ENCODE results near the gene SMAD3. TPM values are rescaled to one million over a fixed set of nuclear protein-coding genes. Genes with fewer than 3 reads are reported as not detected.
A peak's percentile ranks its signal among the peaks of the same experiment; 100 is the strongest.

SMAD3 gene
- total and polyA plus RNA-seq, 2 donors (not counting 1 experiment from before 2014, with no cell fraction given), result 55.9 to 163 TPM

DNA sequence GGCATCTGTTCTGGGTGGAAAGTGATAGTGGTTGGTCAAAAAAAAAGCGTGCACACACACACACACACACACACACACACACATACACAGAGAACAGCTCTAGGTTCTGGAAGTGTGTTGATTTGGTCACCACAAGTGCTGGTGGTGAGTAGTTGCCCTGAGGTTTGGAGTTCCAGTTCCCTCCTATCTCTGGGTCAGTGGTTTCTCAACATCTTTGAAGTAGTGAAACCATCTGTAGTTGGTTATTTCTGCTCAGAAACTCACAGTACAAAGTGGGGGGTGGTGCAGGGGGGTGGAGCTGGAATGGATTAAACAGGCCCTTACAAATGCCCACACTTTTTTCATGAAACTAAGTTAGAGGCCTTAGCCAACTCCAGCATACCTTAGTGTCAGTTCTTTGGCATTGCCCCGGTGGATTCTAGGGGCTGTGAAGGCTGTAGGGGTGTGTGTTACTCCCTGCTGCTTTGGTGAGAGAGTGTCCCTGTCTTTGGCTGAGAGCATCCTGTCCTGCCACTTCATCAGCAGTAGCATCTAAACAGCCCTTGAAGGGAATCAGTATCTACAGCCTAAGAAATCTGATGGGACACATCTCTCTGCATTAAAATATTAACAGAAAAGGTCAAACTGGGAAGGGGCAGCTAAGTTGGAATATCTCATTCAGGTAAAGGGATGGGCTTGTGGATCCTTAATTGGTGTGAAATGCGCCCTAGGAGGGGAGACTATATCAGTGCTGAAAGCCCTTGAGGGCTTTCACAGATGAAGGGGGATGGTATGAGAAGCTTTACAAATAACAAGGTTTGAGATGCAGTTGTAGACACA is 20.6 kb downstream of the SMAD3 start:
- Mint-ChIP-seq H3K4me3 (peak overlapping the region; percentile 87), H3K4me1 (peaks cover 98% of the 10 kb centered on the region), H3K27ac (peak overlapping the region; percentile 97), H3K27me3 (no peaks in the 10 kb centered on the region), H3K9me3 (ENCODE audit: insufficient read depth) (no peaks in the 10 kb centered on the region)
- Histone ChIP-seq H2AFZ (ENCODE audit: insufficient read depth, low read depth, low read length, poor library complexity, severe bottlenecking) (no peak overlapping the region), H3K4me1 (ENCODE audit: control insufficient read depth in 2 of 2, insufficient read depth in 2 of 2, low read length in 2 of 2) (peaks cover 95 to 99% of the 10 kb centered on the region in 2 donors), H3K9me3 (ENCODE audit: control extremely low read depth in 1 of 3, control insufficient read depth in 2 of 3, insufficient read depth in 1 of 3, low read length in 2 of 3) (peaks cover 0 to 8% (median 0%) of the 10 kb centered on the region in 3 donors), H3K79me2 (ENCODE audit: control insufficient read depth, insufficient read depth, low read length) (peaks cover 91% of the 10 kb centered on the region), H3K4me3 (ENCODE audit: control extremely low read depth in 1 of 5, extremely low read depth in 1 of 5, insufficient read depth in 1 of 5, low read depth in 2 of 5, low read length in 4 of 5) (peak overlapping the region in 2 of 5 experiments; percentile 4 to 46), H3K36me3 (replicated peaks in 1 of 2; ENCODE audit: control extremely low read depth in 1 of 2, control insufficient read depth in 1 of 2, extremely low read depth in 1 of 2, insufficient read depth in 2 of 2, low read length in 1 of 2) (peaks cover 4 to 10% of the 10 kb centered on the region in 2 experiments), H3K27ac (ENCODE audit: low read length in 2 of 2) (peak overlapping the region; percentile 88 to 97), H3K4me2 (replicated peaks; ENCODE audit: low read depth, low read length, poor library complexity, severe bottlenecking) (peak overlapping the region; percentile 86), H3K9ac (ENCODE audit: low read length) (peak overlapping the region; percentile 47), H4K20me1 (ENCODE audit: control insufficient read depth, insufficient read depth, low read length, poor library complexity, severe bottlenecking) (no peaks in the 10 kb centered on the region), H3K27me3 (replicated peaks in 1 of 4; ENCODE audit: control extremely low read depth in 1 of 4, control insufficient read depth in 3 of 4, insufficient read depth in 4 of 4, low read length in 3 of 4) (no peaks in the 10 kb centered on the region)
- DNase-seq, result peak; percentile 82
- WGBS (ENCODE audit: insufficient coverage), result 73% methylated on average over 2 of the region's 3 CpGs
- ChIA-PET CTCF (interaction anchor here (0.7 to 10.8 kb wide), 7 partner anchors 8 to 178 kb away, joined by 3 to 109 read pairs (median 3); no protein-coding TSS in a partner anchor), POLR2A (interaction anchor here (0.7 to 2.4 kb wide), 9 partner anchors 8 to 35 kb away, joined by 3 to 10 read pairs (median 3); no protein-coding TSS in a partner anchor)
- intact Hi-C loops (cut with micrococcal nuclease), result loop anchor here (1.0 to 10.0 kb wide), 4 partner anchors 7 to 699 kb away; no protein-coding TSS in a partner anchor
- TF ChIP-seq, protein P1, sequence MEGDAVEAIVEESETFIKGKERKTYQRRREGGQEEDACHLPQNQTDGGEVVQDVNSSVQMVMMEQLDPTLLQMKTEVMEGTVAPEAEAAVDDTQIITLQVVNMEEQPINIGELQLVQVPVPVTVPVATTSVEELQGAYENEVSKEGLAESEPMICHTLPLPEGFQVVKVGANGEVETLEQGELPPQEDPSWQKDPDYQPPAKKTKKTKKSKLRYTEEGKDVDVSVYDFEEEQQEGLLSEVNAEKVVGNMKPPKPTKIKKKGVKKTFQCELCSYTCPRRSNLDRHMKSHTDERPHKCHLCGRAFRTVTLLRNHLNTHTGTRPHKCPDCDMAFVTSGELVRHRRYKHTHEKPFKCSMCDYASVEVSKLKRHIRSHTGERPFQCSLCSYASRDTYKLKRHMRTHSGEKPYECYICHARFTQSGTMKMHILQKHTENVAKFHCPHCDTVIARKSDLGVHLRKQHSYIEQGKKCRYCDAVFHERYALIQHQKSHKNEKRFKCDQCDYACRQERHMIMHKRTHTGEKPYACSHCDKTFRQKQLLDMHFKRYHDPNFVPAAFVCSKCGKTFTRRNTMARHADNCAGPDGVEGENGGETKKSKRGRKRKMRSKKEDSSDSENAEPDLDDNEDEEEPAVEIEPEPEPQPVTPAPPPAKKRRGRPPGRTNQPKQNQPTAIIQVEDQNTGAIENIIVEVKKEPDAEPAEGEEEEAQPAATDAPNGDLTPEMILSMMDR (IDR thresholded peaks at IDR 0.05), result no peak
- no peak for TF ChIP-seq EZH2 (IDR thresholded peaks at IDR 0.05; ENCODE audit: borderline replicate concordance, insufficient read depth, low read depth, low read length, poor library complexity, severe bottlenecking)
- peak; percentile 44 for ATAC-seq (ENCODE audit: low read depth)

DNA sequence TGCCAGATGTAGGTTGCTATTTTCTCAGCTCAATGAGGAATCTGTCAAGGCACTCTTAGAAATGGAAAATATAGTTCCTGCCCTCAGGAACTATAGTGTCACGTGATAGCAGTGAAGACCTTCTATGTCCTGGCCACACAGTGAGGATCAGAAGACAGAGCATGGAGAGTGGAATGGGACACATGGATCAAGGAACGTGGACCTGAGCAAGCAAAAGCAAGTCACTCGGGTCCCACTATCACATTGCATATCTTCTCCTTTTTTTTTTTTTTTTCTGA is 21.2 kb downstream of the SMAD3 start:
- DNase-seq, result peak; percentile 55
- Histone ChIP-seq H4K20me1 (ENCODE audit: control insufficient read depth, insufficient read depth, low read length, poor library complexity, severe bottlenecking) (no peaks in the 10 kb centered on the region), H3K79me2 (ENCODE audit: control insufficient read depth, insufficient read depth, low read length) (peaks cover 91% of the 10 kb centered on the region), H3K27me3 (replicated peaks in 1 of 4; ENCODE audit: control extremely low read depth in 1 of 4, control insufficient read depth in 3 of 4, insufficient read depth in 4 of 4, low read length in 3 of 4) (no peaks in the 10 kb centered on the region), H3K36me3 (replicated peaks in 1 of 2; ENCODE audit: control extremely low read depth in 1 of 2, control insufficient read depth in 1 of 2, extremely low read depth in 1 of 2, insufficient read depth in 2 of 2, low read length in 1 of 2) (peaks cover 4 to 10% of the 10 kb centered on the region in 2 experiments), H3K4me1 (ENCODE audit: control insufficient read depth in 2 of 2, insufficient read depth in 2 of 2, low read length in 2 of 2) (peaks cover 96 to 99% of the 10 kb centered on the region in 2 donors), H3K9me3 (ENCODE audit: control extremely low read depth in 1 of 3, control insufficient read depth in 2 of 3, insufficient read depth in 1 of 3, low read length in 2 of 3) (peaks cover 0 to 8% (median 0%) of the 10 kb centered on the region in 3 donors), H3K4me3 (ENCODE audit: control extremely low read depth in 1 of 5, extremely low read depth in 1 of 5, insufficient read depth in 1 of 5, low read depth in 2 of 5, low read length in 4 of 5) (peak overlapping the region in 1 of 5 experiments; percentile 46), H3K27ac (ENCODE audit: low read length in 2 of 2) (peak overlapping the region; percentile 88 to 97), H2AFZ (ENCODE audit: insufficient read depth, low read depth, low read length, poor library complexity, severe bottlenecking) (no peak overlapping the region), H3K4me2 (replicated peaks; ENCODE audit: low read depth, low read length, poor library complexity, severe bottlenecking) (peak overlapping the region; percentile 86), H3K9ac (ENCODE audit: low read length) (peak overlapping the region; percentile 24)
- ChIA-PET CTCF (interaction anchor here (1.3 to 10.8 kb wide), 5 partner anchors 7 to 34 kb away, joined by 3 to 109 read pairs (median 102); no protein-coding TSS in a partner anchor), POLR2A (interaction anchor here (0.9 to 2.2 kb wide), 3 partner anchors 11 to 35 kb away, joined by 3 to 10 read pairs (median 7); no protein-coding TSS in a partner anchor)
- Mint-ChIP-seq H3K9me3 (ENCODE audit: insufficient read depth) (no peaks in the 10 kb centered on the region), H3K27me3 (no peaks in the 10 kb centered on the region), H3K27ac (peak overlapping the region; percentile 97), H3K4me1 (peaks cover 98% of the 10 kb centered on the region), H3K4me3 (peak overlapping the region; percentile 87)
- 47% methylated on average over 2 of the region's 3 CpGs for WGBS (ENCODE audit: insufficient coverage)
- ATAC-seq (ENCODE audit: low read depth), result no peak
- intact Hi-C loops (cut with micrococcal nuclease), result loop anchor here (1.0 to 10.0 kb wide), 3 partner anchors 15 to 698 kb away; no protein-coding TSS in a partner anchor
- TF ChIP-seq, protein P1 (IDR thresholded peaks at IDR 0.05), result no peak
- no peak for TF ChIP-seq EZH2 (IDR thresholded peaks at IDR 0.05; ENCODE audit: borderline replicate concordance, insufficient read depth, low read depth, low read length, poor library complexity, severe bottlenecking)
